ENCODE measurements around the gene MPHOSPH9.
A peak's percentile ranks its signal among the peaks of the same experiment; 100 is the strongest.

GRCh38 chr12:123149088-123149487 is 83.9 kb downstream of the MPHOSPH9 start:
- TF ChIP-seq CTCF (IDR thresholded peaks at IDR 0.05) (peak in 1 of 3 experiments; percentile 14), POLR2A (IDR thresholded peaks at IDR 0.05; ENCODE audit: low read depth) (no peak), POLR2AphosphoS5 (IDR thresholded peaks at IDR 0.05) (no peak)
